Islet of Langerhans (tissue), 1 donor: ENCODE measurements around the gene USP28.
"Not testable (repeated sequence)": the region's sequence is repeated elsewhere in the genome, so short reads cannot be mapped to it uniquely, and the experiment has no call there.

Experiments
- FAIRE-seq: peaks from one replicate; lab custom pipeline; 2011; peaks lifted over from hg19 to GRCh38; lab: Jason Lieb, UNC

Gene USP28

GRCh38 chr11:113838005-113838404, 37.4 kb downstream of the USP28 start:
- no peak for FAIRE-seq

- no peak for FAIRE-seq
These were observed 40.1 kb downstream of the USP28 start for GRCh38 chr11:113835306-113835705.

DNA sequence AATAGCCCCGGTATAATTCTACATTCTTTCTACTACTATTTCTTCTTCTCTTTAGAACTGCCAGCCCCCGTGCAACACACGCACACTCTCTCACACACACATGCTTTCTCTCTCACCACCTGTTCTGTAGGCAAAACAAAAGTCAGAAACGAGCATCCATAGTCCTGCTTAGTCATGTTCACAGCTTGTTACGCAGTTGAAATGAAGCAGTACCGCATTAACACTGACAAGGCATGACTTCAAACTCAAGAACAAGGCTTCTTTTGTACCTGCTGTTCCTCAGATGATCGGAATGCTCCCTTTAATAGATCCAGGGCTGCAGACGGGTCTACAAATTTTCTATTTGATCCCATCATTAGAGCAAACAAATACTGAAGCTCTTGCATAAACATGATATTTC, 42.2 kb downstream of the USP28 start:
- no peak for FAIRE-seq

GRCh38 chr11:113831314-113831713, 44.1 kb downstream of the USP28 start:
- FAIRE-seq: no peak

- FAIRE-seq: no peak
These were observed 45.6 kb downstream of the USP28 start for GRCh38 chr11:113829751-113830150.

DNA sequence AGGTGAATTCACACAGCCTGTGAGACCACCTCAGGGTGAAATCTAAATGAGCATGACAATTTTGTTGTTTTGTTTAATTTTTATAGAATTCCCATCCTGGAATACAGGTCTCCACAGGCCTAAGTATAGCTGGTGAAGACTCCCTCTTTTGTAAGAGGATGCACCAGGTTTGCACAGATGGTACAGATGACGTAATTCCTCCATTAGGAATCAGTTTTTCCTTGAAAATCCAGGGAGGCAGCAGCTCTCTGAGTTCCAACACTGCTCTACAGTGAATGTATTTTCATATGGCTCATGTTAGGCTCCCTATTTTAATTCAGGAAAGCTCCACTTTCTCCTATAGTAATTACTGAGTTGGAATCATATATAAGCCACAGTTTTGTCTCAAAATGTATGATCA, 47.2 kb downstream of the USP28 start:
- FAIRE-seq: no peak

DNA sequence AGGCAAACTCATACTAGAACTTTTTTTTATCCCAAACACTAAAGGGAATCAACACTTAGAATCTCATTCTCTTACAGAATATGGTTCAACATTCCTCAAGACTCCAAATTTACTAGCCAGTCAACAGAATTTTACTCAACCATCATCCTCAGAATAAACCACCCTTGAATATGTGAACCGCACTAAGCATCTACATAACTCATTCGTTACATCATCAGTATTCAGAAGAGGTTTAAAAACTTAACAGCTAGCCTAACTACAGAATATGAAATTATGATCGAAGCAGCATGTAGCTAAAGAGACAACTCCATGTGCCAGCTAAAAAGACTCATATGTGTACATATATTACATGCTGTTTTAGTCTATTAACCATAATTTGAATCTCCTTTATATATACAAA, 47.9 kb downstream of the USP28 start:
- FAIRE-seq: no peak

DNA sequence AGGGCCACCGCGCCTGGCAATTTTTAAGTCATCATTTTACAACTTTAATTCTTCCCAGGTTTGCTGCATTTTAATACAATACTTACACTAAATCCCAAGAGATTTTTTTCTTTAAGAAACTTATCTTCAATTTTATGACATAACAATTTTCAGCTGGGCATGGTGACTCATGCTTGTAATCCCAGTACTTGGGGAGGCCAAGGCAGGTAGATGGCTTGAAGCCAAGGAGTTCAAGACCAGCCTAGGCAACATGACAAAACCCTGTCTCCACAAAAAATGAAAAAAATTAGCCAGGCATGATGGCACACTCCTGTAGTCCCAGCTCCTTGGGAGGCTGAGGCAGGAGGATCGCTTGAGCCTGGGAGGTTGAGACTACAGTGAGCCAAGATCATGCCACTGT, 56.9 kb downstream of the USP28 start:
- FAIRE-seq: no peak

- FAIRE-seq: no peak
These were observed 57.7 kb downstream of the USP28 start for GRCh38 chr11:113817626-113818025.

DNA sequence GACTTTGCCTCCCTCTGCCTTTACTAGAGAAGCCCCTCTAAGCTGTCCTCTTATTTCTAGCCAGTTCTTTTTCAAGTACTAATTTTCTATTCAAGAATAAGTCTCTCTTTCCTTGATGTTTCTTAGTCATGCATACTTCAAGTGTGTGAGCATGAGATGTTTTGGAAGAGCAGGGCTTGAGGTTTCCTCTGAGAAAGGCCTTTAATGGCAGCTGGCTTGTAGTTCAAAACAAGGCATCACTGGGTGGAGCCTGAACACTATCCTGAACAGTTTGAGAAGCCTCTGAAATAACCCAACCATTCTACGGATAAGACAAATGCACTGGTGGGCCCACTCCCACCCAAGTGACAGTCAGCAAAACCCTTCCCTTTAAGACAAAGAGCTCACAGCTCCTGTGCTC, 58.2 kb downstream of the USP28 start:
- no peak for FAIRE-seq

DNA sequence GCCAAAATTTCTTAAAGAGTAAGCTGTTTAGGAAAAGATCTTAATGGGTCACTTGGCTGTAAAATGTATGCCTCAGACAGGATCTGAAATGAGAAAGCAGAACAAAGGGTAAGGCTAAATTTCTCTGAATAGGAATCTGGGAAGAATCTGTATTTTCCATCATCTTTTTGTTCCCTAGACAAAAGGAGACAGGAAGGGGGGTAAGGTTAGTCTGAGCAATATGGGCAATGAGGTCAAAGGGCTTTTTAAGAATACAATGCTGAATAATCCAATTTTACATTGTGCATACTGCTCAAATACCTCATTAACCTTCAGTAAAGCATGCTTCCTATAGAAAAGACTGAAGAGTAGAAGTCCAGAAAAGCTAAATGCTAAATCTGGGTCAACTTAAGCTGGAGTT, 61.2 kb downstream of the USP28 start:
- no peak for FAIRE-seq

GRCh38 chr11:113808931-113809330, 66.4 kb downstream of the USP28 start:
- no peak for FAIRE-seq

GRCh38 chr11:113806406-113806805, 69.0 kb downstream of the USP28 start:
- FAIRE-seq: no peak

GRCh38 chr11:113805640-113806039, 69.7 kb downstream of the USP28 start:
- FAIRE-seq: no peak

DNA sequence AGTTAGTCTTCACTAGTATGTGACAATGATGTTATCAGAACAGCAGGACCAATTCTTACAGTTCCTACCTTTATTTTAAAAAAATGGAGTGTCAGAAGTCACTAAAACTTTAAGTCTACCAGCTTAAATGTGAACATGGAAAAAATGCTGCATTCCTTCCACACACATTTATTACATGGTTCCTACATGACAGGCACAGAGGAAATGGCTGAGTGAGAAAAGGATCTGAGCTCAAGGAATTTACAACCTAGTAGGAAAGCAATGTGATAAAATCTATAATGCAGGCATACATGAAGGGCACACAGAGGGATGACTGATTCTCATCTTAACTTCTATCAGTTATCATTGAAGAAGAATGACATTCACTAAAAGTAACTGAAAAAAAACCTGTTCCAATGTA, 72.8 kb downstream of the USP28 start:
- FAIRE-seq: no peak

GRCh38 chr11:113796663-113797259, 78.6 kb downstream of the USP28 start:
- FAIRE-seq: peak; percentile 33

DNA sequence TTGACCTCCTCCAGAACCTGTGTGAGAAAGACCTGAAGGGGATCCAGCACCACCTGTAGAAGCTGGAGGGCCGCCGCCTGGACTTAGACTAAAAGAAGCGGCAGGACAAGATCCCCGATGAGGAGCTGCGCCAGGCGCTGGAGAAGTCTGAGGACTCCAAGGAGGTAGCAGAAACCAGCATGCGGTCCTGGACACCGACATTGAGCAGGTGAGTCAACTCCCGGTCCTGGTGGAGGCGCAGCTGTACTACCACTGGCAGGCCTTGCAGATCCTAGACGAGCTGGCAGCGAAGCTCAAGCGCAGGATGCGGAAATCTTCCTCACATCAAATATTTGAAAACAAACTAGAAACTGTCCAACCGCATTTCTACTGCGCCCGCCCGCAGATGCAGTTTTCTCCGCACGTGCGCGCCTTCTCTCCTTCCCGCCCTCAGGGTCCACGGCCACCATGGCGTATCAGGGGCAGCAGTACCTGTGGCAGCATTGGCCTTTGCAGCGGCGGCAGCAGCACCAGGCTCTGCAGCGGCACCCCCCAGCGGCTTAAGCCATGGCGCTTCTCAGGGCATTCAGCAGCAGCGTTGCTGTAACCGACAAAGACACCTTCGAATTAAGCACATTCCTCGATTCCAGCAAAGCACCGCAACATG, 85.6 kb downstream of the USP28 start:
- FAIRE-seq: no peak

GRCh38 chr11:113789016-113789415, 86.4 kb downstream of the USP28 start:
- not testable (repeated sequence) for FAIRE-seq

DNA sequence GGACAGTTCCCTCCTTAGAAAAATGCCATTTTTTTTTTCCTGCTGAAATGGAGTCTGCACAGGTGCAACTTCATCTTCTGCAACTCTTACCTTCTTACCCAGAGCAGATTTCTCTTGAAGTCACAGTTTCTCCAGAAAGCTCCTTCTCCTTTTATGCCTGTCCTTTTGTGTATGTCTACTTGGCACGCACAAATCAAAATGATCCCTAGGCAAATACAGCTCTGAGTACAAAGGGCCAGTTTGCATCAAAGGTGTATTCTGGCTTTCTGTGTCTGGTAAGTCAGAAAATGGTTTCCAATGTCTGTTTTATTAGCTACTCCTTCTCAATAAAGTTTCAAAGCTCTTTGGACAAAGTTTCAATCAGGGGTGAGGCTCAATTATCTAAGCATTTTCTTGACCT, 93.2 kb downstream of the USP28 start:
- FAIRE-seq: no peak

DNA sequence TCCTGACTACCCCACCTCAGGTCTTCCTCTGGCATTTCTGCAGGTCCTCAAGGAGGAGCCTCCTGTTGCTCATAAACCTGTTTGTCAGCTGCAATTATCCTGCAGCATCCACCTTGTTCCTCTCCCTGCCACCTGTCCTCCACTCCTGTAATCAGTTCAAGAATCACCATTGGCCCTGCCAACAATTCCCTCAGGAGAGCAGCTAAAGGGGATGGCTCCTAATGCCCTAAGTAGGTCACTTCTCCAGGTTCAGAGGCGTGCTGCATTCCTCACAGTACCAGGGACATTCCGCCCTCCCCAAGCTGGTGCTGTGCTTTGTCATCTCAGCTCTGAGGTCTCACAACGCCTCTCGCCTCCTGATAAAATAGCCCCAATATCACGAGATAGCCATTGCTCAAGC, 93.7 kb downstream of the USP28 start:
- no peak for FAIRE-seq

DNA sequence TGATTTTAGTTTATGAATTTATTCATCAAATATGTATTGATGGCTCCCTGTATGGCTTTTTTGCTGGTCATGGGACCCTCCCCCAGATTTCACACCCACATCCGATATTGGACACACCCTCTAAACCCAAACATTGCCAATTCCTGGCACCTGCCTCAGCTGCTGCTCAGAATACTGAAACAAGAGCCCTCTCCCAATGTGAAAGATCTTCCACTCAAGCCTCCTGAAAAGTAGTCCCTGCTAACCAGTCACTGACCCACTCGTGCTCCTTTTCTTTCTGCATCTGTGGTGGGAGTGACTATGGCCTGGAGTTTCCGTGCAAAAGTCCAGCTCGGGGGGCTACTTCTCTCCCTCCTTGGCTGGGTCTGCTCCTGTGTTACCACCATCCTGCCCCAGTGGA, 95.9 kb downstream of the USP28 start, which contains the start of gene CLDN25:
Gene CLDN25 (plus strand): TSS at position 301 of the 400 bp plus-strand sequence. CDS start 0 bp downstream, at position 301.
- no peak for FAIRE-seq

DNA sequence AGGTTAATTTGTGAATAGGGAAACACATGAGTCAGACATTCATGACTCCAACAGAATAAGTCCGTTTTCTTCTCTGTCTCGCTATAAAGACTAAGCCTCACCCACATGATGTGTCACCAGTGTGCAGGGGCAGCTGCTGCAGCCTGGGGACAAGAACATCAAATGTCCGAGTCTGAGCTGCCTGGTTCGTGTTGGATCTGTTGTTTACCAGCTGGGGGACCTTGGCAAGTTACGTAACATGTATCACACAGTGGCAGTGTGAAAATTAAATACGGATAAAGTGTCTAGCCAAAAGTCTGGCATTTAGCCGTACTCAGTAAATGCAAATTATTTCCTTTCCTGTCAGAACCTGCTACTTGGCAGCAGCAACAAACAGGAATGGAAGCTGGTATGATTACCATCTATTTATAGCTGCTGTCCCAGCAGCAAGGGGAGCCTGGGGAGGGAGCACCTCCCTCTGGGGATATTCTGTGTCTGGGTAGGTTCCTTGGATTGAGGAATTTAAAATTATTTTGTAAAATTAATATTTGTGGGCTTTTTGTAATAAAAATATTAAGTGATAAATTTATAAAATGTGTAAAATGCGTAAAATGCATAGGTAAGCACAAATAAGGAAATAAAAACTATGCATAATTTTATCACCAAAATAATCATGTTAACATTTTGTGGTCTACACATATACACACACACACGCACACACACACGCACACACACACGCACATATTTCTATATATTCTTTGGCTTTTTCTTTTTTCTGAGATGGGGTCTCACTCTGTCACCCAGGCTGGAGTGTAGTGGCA, 97.1 kb downstream of the USP28 start:
- no peak for FAIRE-seq

- peak; percentile 69 for FAIRE-seq
These were observed 101.2 kb downstream of the USP28 start for GRCh38 chr11:113774174-113774503.
